ENCODE results near the gene COL9A2.

COL9A2 gene

DNA sequence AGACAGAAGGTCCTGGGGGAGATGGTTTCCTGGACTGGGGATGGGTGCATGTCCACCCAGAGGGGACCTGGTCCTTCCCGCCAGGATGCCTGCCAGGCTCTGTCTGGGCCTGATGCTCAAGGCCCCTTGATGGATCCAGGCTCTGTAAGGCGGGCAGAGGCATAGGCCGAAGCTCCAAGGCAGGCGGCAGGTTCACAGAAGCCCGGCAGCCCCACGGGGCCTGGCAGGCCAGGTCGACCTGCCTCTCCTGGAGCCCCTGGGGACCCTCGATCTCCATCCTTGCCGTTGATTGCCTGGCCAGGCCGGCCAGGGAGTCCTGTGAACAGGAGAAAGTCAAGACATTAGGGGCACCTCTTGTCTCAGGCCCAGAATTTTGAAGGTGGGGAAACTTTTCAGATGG lies 16.0 kb downstream of the COL9A2 start:
- no peaks in the 10 kb centered on the region for H3K4me1 ChIP-seq (ENCODE audit: control insufficient read depth in 1 of 2, insufficient read depth in 1 of 2, low read depth in 1 of 2, low read length in 1 of 2)
- TF ChIP-seq, protein P1, sequence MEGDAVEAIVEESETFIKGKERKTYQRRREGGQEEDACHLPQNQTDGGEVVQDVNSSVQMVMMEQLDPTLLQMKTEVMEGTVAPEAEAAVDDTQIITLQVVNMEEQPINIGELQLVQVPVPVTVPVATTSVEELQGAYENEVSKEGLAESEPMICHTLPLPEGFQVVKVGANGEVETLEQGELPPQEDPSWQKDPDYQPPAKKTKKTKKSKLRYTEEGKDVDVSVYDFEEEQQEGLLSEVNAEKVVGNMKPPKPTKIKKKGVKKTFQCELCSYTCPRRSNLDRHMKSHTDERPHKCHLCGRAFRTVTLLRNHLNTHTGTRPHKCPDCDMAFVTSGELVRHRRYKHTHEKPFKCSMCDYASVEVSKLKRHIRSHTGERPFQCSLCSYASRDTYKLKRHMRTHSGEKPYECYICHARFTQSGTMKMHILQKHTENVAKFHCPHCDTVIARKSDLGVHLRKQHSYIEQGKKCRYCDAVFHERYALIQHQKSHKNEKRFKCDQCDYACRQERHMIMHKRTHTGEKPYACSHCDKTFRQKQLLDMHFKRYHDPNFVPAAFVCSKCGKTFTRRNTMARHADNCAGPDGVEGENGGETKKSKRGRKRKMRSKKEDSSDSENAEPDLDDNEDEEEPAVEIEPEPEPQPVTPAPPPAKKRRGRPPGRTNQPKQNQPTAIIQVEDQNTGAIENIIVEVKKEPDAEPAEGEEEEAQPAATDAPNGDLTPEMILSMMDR (IDR thresholded peaks at IDR 0.05): no peak
- H3K27me3 ChIP-seq: no peaks in the 10 kb centered on the region
- no peaks in the 10 kb centered on the region for H3K9me3 ChIP-seq
- no peak overlapping the region for H3K4me3 ChIP-seq (ENCODE audit: low read depth in 1 of 2, low read length in 1 of 2)
- H3K27ac ChIP-seq: no peak overlapping the region
- peaks cover 48% of the 10 kb centered on the region for H3K36me3 ChIP-seq

DNA sequence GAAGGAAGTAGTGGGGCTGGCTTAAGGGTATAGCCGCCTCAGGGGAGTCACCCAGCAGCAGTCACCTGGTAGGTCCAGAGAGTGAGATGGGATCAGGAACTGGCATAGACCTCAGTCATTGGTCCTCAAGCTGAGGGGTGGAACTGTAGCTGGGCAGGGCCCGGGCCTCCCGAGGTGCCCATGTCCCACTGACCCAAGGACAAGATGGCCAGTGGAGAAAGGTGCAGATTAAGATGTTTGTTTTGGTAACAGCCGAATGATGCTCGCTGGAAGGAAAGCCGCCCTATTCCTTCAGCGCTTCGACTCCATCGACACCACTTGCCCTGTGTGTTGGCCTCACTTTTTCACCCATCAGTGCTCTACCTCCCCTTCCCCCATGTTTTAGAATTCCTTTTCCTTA lies 16.4 kb downstream of the COL9A2 start:
- Histone ChIP-seq H3K27me3 (no peaks in the 10 kb centered on the region), H3K4me1 (ENCODE audit: control insufficient read depth in 1 of 2, insufficient read depth in 1 of 2, low read depth in 1 of 2, low read length in 1 of 2) (no peaks in the 10 kb centered on the region), H3K36me3 (peaks cover 44% of the 10 kb centered on the region), H3K4me3 (ENCODE audit: low read depth in 1 of 2, low read length in 1 of 2) (no peak overlapping the region), H3K9me3 (no peaks in the 10 kb centered on the region), H3K27ac (no peak overlapping the region)
- TF ChIP-seq, protein P1 (IDR thresholded peaks at IDR 0.05): no peak

DNA sequence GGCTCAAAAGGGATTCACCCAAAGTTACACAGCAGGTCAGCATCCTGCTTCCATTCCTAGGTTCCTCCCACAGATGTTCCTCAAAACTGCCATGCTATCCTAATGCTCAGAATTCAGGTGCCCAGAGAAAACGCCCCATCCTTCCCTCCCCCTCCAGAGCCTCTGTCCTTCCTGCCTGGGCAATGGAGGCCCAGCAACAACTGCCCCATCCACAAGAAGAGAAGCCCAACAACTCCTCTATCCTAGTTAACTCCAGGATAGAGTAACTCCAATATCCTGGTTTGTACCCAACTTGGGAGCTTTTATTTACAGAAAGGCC lies 16.9 kb downstream of the COL9A2 start:
- H3K9me3 ChIP-seq: no peaks in the 10 kb centered on the region
- H3K27me3 ChIP-seq: no peaks in the 10 kb centered on the region
- no peak overlapping the region for H3K27ac ChIP-seq
- TF ChIP-seq, protein P1 (IDR thresholded peaks at IDR 0.05): no peak
- no peaks in the 10 kb centered on the region for H3K4me1 ChIP-seq (ENCODE audit: control insufficient read depth in 1 of 2, insufficient read depth in 1 of 2, low read depth in 1 of 2, low read length in 1 of 2)
- no peak overlapping the region for H3K4me3 ChIP-seq (ENCODE audit: low read depth in 1 of 2, low read length in 1 of 2)
- peaks cover 42% of the 10 kb centered on the region for H3K36me3 ChIP-seq

DNA sequence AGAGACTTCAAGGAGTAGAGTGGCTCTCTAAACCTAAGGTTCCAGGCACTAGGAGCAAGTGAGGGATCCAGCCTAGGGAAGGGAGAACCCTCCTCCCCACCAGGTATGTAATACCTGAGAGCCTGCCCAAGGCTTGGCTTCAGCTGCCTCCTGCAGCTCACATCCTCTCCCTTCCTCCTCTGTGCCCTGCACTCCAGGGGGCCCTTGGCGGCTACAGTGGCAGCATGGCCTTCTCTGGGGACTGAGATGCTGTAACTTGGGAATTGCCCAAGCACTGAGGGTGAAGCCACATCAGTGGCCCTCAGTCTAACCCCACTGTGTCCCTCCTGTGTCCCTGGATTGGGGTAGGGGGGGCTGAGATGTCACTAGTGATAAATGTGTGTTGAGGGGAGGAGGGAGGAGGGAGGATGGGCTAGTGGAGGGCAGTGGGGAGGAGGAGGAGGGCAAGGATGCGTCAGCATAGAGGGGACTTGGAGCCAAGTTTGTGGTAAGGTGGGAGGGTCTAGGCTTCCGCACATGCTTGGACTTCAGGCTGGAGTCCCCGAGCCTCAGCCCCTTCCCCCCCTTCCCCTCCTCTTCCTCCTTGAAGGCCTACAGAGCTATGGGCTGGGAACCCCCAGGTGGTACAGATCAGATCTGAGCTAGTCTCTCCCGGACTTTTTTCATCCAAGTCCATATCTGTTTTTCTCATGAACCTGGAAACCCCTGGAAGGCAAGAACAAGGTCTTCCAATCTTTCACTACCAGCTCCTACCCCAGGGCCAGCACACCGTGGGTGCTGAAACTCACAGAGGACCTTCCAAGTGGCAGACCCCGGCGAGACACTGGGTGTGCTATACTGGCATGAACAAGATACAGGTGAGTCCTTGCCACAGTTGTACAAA lies 17.5 kb downstream of the COL9A2 start:
- TF ChIP-seq, protein P1 (IDR thresholded peaks at IDR 0.05): no peak
- no peaks in the 10 kb centered on the region for H3K27me3 ChIP-seq
- H3K4me3 ChIP-seq (ENCODE audit: low read depth in 1 of 2, low read length in 1 of 2): no peak overlapping the region
- no peaks in the 10 kb centered on the region for H3K4me1 ChIP-seq (ENCODE audit: control insufficient read depth in 1 of 2, insufficient read depth in 1 of 2, low read depth in 1 of 2, low read length in 1 of 2)
- H3K27ac ChIP-seq: no peak overlapping the region
- peaks cover 41% of the 10 kb centered on the region for H3K36me3 ChIP-seq
- no peaks in the 10 kb centered on the region for H3K9me3 ChIP-seq

DNA sequence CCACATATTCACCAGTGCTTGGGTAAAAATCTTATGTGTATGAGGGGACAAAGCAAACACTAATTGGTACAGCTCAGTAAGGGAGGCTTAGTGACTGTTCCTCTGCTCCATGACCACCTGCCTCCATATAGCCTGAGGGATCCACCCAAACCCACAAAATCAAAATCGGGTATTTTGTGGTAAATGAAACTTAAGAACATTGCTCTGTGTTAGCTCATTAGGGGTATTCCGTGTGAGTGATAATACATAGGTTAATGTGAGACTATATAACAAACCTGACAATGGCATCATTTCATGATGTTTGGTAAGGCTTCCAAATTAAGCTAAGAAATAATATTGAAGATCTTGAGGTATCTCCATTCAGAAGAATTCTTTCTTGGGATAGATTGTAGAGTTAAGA lies 25.8 kb downstream of the COL9A2 start:
- no peaks in the 10 kb centered on the region for H3K9me3 ChIP-seq
- peaks cover 79% of the 10 kb centered on the region for H3K36me3 ChIP-seq
- TF ChIP-seq, protein P1 (IDR thresholded peaks at IDR 0.05): no peak

More for the DNA sequence above, 25.8 kb downstream of the COL9A2 start:
- H3K27ac ChIP-seq: no peak overlapping the region
- H3K4me3 ChIP-seq (ENCODE audit: low read depth in 1 of 2, low read length in 1 of 2): no peak overlapping the region
- H3K4me1 ChIP-seq (ENCODE audit: control insufficient read depth in 1 of 2, insufficient read depth in 1 of 2, low read depth in 1 of 2, low read length in 1 of 2): no peaks in the 10 kb centered on the region
- H3K27me3 ChIP-seq: no peaks in the 10 kb centered on the region
